NCI-H2171 (cell line): ENCODE results near the gene FXR1.

Experiments
- DNase-seq: peaks from one replicate; lab custom pipeline; 2025; lab: John Stamatoyannopoulos, UW

FXR1 gene

GRCh38 chr3:181007262-181007661 lies 94.8 kb downstream of the FXR1 start:
- DNase-seq = no peak

DNA sequence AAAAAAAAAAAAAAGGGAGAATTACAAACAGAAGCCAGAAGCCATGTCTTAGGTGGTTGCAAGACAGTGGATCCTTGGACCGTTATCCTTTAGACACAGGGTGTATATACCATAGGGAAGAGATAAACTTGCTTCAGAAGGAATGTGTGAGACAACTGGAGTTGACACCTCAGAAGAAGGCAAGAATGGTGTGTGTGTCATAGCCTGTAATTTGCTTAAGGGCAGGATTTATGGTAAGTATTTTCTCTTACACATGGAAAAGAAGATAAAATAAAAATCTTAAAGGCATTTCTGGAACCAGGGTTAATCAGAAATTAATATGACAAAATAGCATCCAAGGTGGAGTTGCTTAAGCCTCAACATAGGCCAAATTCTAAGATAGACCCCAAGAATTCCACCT lies 96.3 kb downstream of the FXR1 start:
- DNase-seq = no peak

- DNase-seq = no peak
These were observed 96.8 kb downstream of the FXR1 start for GRCh38 chr3:181009225-181009624.

DNA sequence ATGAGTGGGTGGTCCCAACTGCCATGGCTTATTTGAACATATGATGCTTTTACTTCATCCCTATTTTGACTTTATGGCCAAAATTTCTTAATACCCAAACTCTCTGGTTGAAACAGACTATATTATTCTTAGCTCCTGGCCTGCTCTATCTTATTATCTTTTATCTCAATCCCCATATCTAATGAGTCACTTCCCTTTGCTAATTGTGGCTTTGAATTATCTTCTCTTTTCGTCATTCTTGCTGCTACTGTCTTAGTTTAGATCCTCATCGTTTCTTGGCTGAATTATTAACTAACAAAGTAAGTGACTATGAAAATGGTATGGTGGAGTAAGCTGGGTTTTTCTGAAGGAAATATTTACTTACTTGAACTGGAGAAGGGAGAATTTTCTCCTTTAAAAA lies 105.2 kb downstream of the FXR1 start:
- DNase-seq = no peak

GRCh38 chr3:181025204-181025603 lies 112.7 kb downstream of the FXR1 start:
- no peak for DNase-seq

DNA sequence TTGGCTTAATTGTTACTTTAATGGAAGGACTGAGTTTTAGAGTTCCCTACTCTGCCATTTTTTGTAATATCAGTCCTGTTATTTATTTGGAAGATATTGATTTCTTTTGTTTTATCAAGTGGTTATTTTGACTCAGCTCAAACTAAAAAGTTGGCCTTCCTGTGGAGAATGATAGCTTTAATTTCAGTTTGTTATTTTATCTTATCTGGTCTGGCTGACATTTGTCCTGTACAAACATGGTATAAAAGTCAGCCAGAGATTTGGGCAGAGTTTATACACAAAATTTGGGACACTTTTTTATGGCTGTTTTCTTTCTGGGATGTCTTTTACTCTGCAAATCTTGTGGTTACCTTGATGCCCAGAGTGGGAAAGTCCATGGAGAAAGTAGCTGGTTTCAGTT lies 118.5 kb downstream of the FXR1 start:
- DNase-seq = no peak
